ENCODE results near the gene SNRPA. TPM values are rescaled to one million over a fixed set of nuclear protein-coding genes. Genes with fewer than 3 reads are reported as not detected.

The SNRPA gene
- total and polyA plus RNA-seq, 2 of the 13 experiments (the other 11 are each of a cell fraction or from before 2014, with no cell fraction given): 59.6 to 162 TPM

DNA sequence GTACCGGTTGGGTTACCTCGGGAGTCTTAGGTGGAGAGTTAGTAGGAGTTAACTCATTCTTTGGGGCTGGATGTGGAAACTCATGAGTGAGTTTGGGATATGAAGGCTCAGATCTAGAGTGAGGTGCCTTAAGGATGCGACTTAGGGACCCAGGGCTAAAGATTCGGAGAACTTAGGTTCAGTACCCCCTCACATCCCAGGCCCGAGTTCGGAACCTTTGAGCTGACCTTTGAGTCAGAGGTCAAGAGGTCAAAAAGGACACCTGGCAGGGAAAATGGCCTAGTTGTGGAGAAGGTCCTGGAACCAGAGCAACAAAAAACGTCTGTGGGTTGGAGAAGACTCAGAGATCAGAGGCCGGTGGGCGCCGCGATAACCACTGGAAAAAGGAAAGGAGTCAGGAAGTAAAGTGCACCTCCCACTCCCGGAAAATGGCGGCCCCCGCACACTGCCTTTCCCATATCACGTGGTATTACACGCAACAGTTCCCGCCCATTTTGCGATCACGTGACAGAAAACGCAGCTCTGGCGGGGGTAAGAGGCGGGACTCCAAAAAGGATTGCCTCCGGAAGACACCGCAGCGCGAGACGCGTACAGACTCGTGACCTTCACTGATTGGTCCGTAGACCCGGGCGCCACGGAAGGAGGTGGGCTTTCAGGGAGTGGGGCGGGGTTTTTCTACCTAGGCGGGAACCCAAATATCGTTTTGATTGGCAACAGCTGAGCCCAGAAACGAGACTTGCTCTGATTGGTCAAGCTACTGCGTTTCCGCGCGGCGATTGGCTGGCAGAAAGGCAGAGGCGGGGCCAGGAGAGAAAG lies 737 bp upstream of the SNRPA start, which contains the start of gene ACTMAP (continued):
- TF ChIP-seq, protein P1, sequence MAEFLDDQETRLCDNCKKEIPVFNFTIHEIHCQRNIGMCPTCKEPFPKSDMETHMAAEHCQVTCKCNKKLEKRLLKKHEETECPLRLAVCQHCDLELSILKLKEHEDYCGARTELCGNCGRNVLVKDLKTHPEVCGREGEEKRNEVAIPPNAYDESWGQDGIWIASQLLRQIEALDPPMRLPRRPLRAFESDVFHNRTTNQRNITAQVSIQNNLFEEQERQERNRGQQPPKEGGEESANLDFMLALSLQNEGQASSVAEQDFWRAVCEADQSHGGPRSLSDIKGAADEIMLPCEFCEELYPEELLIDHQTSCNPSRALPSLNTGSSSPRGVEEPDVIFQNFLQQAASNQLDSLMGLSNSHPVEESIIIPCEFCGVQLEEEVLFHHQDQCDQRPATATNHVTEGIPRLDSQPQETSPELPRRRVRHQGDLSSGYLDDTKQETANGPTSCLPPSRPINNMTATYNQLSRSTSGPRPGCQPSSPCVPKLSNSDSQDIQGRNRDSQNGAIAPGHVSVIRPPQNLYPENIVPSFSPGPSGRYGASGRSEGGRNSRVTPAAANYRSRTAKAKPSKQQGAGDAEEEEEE (CRISPR knock-in tag; IDR thresholded peaks at IDR 0.05; ENCODE audit: borderline replicate concordance): no peak
- no peak for TF ChIP-seq ZNF501 (CRISPR knock-in tag; IDR thresholded peaks at IDR 0.05)
- peak; percentile 71 for TF ChIP-seq ELF3 (CRISPR knock-in tag; IDR thresholded peaks at IDR 0.05)
- no peak for TF ChIP-seq ZNF703 (CRISPR knock-in tag; IDR thresholded peaks at IDR 0.05; ENCODE audit: borderline replicate concordance)
- no peak for TF ChIP-seq ZNF282 (IDR thresholded peaks at IDR 0.05; ENCODE audit: partially characterized antibody)
- TF ChIP-seq, protein P2, sequence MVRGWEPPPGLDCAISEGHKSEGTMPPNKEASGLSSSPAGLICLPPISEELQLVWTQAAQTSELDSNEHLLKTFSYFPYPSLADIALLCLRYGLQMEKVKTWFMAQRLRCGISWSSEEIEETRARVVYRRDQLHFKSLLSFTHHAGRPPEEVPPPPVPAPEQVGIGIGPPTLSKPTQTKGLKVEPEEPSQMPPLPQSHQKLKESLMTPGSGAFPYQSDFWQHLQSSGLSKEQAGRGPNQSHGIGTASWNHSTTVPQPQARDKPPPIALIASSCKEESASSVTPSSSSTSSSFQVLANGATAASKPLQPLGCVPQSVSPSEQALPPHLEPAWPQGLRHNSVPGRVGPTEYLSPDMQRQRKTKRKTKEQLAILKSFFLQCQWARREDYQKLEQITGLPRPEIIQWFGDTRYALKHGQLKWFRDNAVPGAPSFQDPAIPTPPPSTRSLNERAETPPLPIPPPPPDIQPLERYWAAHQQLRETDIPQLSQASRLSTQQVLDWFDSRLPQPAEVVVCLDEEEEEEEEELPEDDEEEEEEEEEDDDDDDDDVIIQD (CRISPR knock-in tag; IDR thresholded peaks at IDR 0.05; ENCODE audit: low read depth): peak; percentile 84; the same call in 1 of the 2 replicates
- TF ChIP-seq ZNF672 (CRISPR knock-in tag; IDR thresholded peaks at IDR 0.05): no peak
- TF ChIP-seq ZNF446 (CRISPR knock-in tag; IDR thresholded peaks at IDR 0.05): no peak
- TF ChIP-seq, protein P3, sequence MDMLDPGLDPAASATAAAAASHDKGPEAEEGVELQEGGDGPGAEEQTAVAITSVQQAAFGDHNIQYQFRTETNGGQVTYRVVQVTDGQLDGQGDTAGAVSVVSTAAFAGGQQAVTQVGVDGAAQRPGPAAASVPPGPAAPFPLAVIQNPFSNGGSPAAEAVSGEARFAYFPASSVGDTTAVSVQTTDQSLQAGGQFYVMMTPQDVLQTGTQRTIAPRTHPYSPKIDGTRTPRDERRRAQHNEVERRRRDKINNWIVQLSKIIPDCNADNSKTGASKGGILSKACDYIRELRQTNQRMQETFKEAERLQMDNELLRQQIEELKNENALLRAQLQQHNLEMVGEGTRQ (IDR thresholded peaks at IDR 0.05; ENCODE audit: low read depth, low read length): peak; percentile 100
- TF ChIP-seq, protein P3 (CRISPR knock-in tag; IDR thresholded peaks at IDR 0.05; ENCODE audit: borderline replicate concordance): peak; percentile 98; the same call in 1 of the 2 replicates
- peak; percentile 90 for TF ChIP-seq ELF1 (CRISPR knock-in tag; IDR thresholded peaks at IDR 0.05)
- TF ChIP-seq PRMT3 (CRISPR knock-in tag; IDR thresholded peaks at IDR 0.05; ENCODE audit: borderline replicate concordance, low read depth): no peak
- TF ChIP-seq EEA1 (CRISPR knock-in tag; IDR thresholded peaks at IDR 0.05; ENCODE audit: borderline replicate concordance): no peak
- TF ChIP-seq ZSCAN12 (CRISPR knock-in tag; IDR thresholded peaks at IDR 0.05): no peak
- 0 out of 2 replicates have a peak, but pooled peaks have one; percentile 70 for TF ChIP-seq ZNF556 (CRISPR knock-in tag; IDR thresholded peaks at IDR 0.05; ENCODE audit: borderline replicate concordance)
- TF ChIP-seq ZNF83 (CRISPR knock-in tag; IDR thresholded peaks at IDR 0.05; ENCODE audit: borderline replicate concordance): no peak
- TF ChIP-seq, protein P4, sequence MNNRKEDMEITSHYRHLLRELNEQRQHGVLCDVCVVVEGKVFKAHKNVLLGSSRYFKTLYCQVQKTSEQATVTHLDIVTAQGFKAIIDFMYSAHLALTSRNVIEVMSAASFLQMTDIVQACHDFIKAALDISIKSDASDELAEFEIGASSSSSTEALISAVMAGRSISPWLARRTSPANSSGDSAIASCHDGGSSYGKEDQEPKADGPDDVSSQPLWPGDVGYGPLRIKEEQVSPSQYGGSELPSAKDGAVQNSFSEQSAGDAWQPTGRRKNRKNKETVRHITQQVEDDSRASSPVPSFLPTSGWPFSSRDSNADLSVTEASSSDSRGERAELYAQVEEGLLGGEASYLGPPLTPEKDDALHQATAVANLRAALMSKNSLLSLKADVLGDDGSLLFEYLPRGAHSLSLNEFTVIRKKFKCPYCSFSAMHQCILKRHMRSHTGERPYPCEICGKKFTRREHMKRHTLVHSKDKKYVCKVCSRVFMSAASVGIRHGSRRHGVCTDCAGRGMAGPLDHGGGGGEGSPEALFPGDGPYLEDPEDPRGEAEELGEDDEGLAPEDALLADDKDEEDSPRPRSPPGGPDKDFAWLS (CRISPR knock-in tag; IDR thresholded peaks at IDR 0.05; ENCODE audit: borderline replicate concordance): no peak
- TF ChIP-seq MAF1 (CRISPR knock-in tag; IDR thresholded peaks at IDR 0.05; ENCODE audit: borderline replicate concordance): no peak
- TF ChIP-seq IRF2 (CRISPR knock-in tag; IDR thresholded peaks at IDR 0.05): peak; percentile 50; the same call in 1 of the 2 replicates
- TF ChIP-seq, protein P5, sequence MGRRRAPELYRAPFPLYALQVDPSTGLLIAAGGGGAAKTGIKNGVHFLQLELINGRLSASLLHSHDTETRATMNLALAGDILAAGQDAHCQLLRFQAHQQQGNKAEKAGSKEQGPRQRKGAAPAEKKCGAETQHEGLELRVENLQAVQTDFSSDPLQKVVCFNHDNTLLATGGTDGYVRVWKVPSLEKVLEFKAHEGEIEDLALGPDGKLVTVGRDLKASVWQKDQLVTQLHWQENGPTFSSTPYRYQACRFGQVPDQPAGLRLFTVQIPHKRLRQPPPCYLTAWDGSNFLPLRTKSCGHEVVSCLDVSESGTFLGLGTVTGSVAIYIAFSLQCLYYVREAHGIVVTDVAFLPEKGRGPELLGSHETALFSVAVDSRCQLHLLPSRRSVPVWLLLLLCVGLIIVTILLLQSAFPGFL (CRISPR knock-in tag; IDR thresholded peaks at IDR 0.05): no peak
- no peak for TF ChIP-seq SMAD9 (CRISPR knock-in tag; IDR thresholded peaks at IDR 0.05)

All from HepG2 (cell line).